ENCODE measurements around the gene MYH14. TPM values are rescaled to one million over a fixed set of nuclear protein-coding genes. Genes with fewer than 3 reads are reported as not detected.
A peak's percentile ranks its signal among the peaks of the same experiment; 100 is the strongest.

The MYH14 gene
- polyA plus RNA-seq, 1 experiment, result not detected

DNA sequence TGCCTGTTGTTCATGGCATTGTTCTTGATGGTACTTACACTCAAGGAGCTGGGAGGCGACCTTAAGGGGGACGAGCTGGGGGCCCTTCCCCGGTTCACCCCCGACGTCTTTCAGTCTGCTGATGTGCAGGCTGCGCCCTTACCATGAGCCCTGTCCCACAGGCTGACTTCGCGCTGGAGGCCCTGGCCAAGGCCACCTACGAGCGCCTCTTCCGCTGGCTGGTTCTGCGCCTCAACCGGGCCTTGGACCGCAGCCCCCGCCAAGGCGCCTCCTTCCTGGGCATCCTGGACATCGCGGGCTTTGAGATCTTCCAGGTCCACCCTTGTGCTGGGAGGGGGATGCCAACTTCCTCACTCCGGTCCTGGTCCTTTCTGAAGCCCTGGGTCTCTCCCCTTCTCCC is 45.4 kb downstream of the MYH14 start:
- CTCF ChIA-PET, result no interaction called here
- H3K27me3 ChIP-seq (ENCODE audit: control insufficient read depth, insufficient read depth, low read length), result no peaks in the 10 kb centered on the region
- H3K4me3 ChIP-seq (ENCODE audit: low read depth, low read length), result no peak overlapping the region
- DNase-seq (ENCODE audit: low read depth), result no peak
- POLR2A ChIA-PET, result no interaction called here
- H3K36me3 ChIP-seq (ENCODE audit: control insufficient read depth, insufficient read depth, low read length), result no peaks in the 10 kb centered on the region
- TF ChIP-seq, protein P1, sequence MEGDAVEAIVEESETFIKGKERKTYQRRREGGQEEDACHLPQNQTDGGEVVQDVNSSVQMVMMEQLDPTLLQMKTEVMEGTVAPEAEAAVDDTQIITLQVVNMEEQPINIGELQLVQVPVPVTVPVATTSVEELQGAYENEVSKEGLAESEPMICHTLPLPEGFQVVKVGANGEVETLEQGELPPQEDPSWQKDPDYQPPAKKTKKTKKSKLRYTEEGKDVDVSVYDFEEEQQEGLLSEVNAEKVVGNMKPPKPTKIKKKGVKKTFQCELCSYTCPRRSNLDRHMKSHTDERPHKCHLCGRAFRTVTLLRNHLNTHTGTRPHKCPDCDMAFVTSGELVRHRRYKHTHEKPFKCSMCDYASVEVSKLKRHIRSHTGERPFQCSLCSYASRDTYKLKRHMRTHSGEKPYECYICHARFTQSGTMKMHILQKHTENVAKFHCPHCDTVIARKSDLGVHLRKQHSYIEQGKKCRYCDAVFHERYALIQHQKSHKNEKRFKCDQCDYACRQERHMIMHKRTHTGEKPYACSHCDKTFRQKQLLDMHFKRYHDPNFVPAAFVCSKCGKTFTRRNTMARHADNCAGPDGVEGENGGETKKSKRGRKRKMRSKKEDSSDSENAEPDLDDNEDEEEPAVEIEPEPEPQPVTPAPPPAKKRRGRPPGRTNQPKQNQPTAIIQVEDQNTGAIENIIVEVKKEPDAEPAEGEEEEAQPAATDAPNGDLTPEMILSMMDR (IDR thresholded peaks at IDR 0.05; ENCODE audit: insufficient read depth, low read depth, low read length), result no peak

DNA sequence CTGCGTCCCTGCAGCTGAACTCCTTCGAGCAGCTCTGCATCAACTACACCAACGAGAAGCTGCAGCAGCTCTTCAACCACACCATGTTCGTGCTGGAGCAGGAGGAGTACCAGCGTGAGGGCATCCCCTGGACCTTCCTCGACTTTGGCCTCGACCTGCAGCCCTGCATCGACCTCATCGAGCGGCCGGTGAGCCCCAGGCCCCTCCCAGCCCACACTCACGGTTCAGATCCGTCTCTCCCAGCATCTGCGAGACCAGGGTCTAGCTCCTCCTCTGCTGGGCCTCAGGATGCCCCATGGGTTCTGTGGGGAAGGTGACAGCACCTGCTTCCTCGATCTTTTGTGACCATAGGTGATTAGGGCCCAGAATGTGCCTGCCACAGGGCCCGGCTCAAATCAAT is 46.2 kb downstream of the MYH14 start:
- Histone ChIP-seq H3K4me3 (ENCODE audit: low read depth, low read length) (no peak overlapping the region), H3K36me3 (ENCODE audit: control insufficient read depth, insufficient read depth, low read length) (no peaks in the 10 kb centered on the region), H3K27me3 (ENCODE audit: control insufficient read depth, insufficient read depth, low read length) (no peaks in the 10 kb centered on the region)
- DNase-seq (ENCODE audit: low read depth), result no peak
- TF ChIP-seq, protein P1 (IDR thresholded peaks at IDR 0.05; ENCODE audit: insufficient read depth, low read depth, low read length), result no peak
- POLR2A ChIA-PET, result no interaction called here
- CTCF ChIA-PET, result no interaction called here

DNA sequence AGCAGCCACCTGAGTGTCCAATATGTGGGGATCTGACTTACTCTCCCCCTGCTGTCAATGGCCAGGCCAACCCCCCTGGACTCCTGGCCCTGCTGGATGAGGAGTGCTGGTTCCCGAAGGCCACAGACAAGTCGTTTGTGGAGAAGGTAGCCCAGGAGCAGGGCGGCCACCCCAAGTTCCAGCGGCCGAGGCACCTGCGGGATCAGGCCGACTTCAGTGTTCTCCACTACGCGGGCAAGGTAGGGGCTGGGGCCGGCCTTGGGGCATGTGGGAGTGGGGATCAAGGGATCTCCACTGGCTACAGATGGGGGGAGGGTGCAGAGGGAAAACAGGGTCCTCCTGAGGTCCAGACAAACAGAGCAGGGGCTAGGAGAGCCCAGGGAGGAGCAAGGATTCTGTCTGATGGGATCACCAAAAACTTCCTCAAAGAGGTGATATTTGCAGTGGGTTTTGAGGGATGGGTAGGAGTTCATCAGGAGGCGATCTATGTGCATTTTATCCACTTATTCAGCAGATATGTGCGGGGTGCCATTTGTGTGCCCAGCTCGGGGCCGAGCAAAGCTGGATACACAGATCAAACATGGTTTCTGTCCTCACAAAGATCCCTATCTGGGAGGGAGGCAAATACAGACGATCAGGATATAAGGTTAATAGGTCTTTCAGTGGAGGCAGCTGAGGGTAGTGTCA is 47.2 kb downstream of the MYH14 start:
- ChIA-PET POLR2A (no interaction called here), CTCF (no interaction called here)
- DNase-seq (ENCODE audit: low read depth), result no peak
- Histone ChIP-seq H3K36me3 (ENCODE audit: control insufficient read depth, insufficient read depth, low read length) (no peaks in the 10 kb centered on the region), H3K4me3 (ENCODE audit: low read depth, low read length) (no peak overlapping the region), H3K27me3 (ENCODE audit: control insufficient read depth, insufficient read depth, low read length) (no peaks in the 10 kb centered on the region)
- TF ChIP-seq, protein P1 (IDR thresholded peaks at IDR 0.05; ENCODE audit: insufficient read depth, low read depth, low read length), result no peak

DNA sequence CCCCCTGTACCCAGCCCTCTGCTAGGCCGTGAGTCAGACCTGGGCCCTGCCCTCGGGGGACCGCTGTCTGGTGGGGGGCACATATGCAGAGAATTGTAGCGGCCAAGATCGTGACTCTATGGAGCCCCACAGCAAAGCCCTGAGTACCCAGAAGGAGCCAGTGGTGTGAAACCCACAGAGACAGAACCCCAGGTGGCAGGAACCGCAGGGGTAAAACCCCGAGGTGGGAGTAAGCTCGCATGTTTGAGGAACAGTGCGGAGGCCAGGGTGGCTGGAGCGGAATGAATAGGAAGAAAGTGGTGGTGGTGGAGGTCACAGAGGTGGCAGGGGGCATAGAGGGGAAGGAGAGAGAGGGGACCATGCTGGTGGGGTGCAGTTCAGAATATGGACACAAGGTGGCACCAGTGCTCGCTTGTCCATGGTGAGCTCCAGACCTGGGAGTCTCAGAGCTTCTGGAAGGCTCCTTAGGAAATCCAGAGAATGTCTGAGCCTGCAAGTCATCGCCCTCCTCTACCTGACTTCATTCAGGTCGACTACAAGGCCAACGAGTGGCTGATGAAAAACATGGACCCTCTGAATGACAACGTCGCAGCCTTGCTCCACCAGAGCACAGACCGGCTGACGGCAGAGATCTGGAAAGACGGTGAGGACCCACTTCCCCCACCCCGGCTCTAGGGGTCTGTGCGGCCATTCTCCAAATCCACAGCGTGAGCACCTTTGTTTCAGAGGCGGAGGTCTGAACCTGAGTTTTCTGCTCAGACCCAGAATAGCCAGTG is 48.9 kb downstream of the MYH14 start:
- CTCF ChIA-PET, result no interaction called here
- DNase-seq (ENCODE audit: low read depth), result no peak
- no peaks in the 10 kb centered on the region for H3K27me3 ChIP-seq (ENCODE audit: control insufficient read depth, insufficient read depth, low read length)
- H3K36me3 ChIP-seq (ENCODE audit: control insufficient read depth, insufficient read depth, low read length), result no peaks in the 10 kb centered on the region
- H3K4me3 ChIP-seq (ENCODE audit: low read depth, low read length), result no peak overlapping the region
- TF ChIP-seq, protein P1 (IDR thresholded peaks at IDR 0.05; ENCODE audit: insufficient read depth, low read depth, low read length), result peak; percentile 38
- POLR2A ChIA-PET, result no interaction called here

DNA sequence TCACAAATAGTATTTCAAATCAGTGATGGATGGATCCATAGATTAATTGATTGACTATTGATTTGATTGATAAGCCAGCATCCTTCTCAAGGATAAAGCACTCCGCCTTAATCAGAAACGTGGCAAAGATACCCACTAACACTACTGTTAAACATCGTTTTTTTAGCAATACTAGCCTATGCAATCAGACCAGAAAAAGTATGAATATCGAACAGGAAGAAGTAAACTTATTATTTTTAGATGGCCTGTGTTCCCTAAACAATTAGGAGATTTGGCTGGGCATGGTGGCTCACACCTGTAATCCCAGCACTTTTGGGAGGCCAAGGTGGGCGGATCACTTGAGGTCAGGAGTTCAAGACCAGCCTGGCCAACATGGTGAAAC is 49.5 kb downstream of the MYH14 start:
- Histone ChIP-seq H3K4me3 (ENCODE audit: low read depth, low read length) (no peak overlapping the region), H3K36me3 (ENCODE audit: control insufficient read depth, insufficient read depth, low read length) (no peaks in the 10 kb centered on the region), H3K27me3 (ENCODE audit: control insufficient read depth, insufficient read depth, low read length) (no peaks in the 10 kb centered on the region)
- ChIA-PET CTCF (no interaction called here), POLR2A (no interaction called here)
- DNase-seq (ENCODE audit: low read depth), result no peak
- TF ChIP-seq, protein P1 (IDR thresholded peaks at IDR 0.05; ENCODE audit: insufficient read depth, low read depth, low read length), result no peak

All from BJ (cell line).